Measurements from ENCODE around the gene TGM2. TPM values are rescaled to one million over a fixed set of nuclear protein-coding genes. Genes with fewer than 3 reads are reported as not detected.

Gene TGM2
- total RNA-seq, 1 donor from 2014 or later = 5.5 TPM

DNA sequence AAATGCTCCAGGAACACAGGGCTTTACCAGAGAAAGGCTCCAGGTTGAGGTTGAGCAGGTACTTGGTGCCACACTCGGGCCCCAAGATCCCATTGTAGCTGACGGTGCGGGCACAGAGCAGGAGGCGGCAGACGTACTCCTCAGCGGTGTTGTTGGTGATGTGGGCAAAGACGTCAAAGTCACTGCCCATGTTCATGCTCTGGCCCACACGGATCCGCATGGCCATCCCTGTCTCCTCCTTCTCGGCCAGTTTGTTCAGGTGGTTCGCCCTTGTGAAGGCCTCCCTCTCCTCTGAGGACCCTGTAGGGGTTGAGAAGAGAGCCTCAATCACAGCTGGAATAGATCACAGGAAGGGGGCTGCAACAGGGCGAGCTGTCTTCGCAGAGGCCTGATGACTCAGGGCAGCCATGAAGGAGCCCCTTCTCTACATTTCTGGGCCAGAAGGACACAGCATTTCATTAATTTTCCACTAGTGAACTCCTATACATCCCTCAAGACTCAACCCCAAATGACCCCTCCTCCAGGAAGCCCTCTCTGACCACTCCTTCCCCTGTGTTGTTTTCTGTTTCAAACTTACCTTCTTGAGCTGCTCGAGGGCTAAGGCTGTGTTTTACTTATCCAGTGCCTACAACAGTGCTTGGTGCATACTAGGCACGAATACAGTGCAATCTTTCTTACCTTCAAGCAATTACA, 26.8 kb downstream of the TGM2 start:
- FAIRE-seq (no peak), DNase-seq (ENCODE audit: low read depth) (no peak)
- Histone ChIP-seq H3K27me3 (ENCODE audit: control insufficient read depth, insufficient read depth, low read length) (no peaks in the 10 kb centered on the region), H3K36me3 (ENCODE audit: control insufficient read depth, insufficient read depth, low read length) (no peaks in the 10 kb centered on the region), H3K4me3 (ENCODE audit: low read depth, low read length) (no peak overlapping the region)
- TF ChIP-seq, protein P1, sequence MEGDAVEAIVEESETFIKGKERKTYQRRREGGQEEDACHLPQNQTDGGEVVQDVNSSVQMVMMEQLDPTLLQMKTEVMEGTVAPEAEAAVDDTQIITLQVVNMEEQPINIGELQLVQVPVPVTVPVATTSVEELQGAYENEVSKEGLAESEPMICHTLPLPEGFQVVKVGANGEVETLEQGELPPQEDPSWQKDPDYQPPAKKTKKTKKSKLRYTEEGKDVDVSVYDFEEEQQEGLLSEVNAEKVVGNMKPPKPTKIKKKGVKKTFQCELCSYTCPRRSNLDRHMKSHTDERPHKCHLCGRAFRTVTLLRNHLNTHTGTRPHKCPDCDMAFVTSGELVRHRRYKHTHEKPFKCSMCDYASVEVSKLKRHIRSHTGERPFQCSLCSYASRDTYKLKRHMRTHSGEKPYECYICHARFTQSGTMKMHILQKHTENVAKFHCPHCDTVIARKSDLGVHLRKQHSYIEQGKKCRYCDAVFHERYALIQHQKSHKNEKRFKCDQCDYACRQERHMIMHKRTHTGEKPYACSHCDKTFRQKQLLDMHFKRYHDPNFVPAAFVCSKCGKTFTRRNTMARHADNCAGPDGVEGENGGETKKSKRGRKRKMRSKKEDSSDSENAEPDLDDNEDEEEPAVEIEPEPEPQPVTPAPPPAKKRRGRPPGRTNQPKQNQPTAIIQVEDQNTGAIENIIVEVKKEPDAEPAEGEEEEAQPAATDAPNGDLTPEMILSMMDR (IDR thresholded peaks at IDR 0.05; ENCODE audit: insufficient read depth, low read length, severe bottlenecking) = no peak

GRCh38 chr20:38137441-38138037, 27.5 kb downstream of the TGM2 start:
- Histone ChIP-seq H3K4me3 (ENCODE audit: low read depth, low read length) (no peak overlapping the region), H3K36me3 (ENCODE audit: control insufficient read depth, insufficient read depth, low read length) (no peaks in the 10 kb centered on the region), H3K27me3 (ENCODE audit: control insufficient read depth, insufficient read depth, low read length) (no peaks in the 10 kb centered on the region)
- DNase-seq (ENCODE audit: low read depth) (no peak), FAIRE-seq (no peak)
- TF ChIP-seq, protein P1 (IDR thresholded peaks at IDR 0.05; ENCODE audit: insufficient read depth, low read length, severe bottlenecking) = no peak

- Histone ChIP-seq H3K4me3 (ENCODE audit: low read depth, low read length) (no peak overlapping the region), H3K27me3 (ENCODE audit: control insufficient read depth, insufficient read depth, low read length) (no peaks in the 10 kb centered on the region), H3K36me3 (ENCODE audit: control insufficient read depth, insufficient read depth, low read length) (no peaks in the 10 kb centered on the region)
- FAIRE-seq = no peak
- no peak for DNase-seq (ENCODE audit: low read depth)
- TF ChIP-seq, protein P1 (IDR thresholded peaks at IDR 0.05; ENCODE audit: insufficient read depth, low read length, severe bottlenecking) = no peak
These were observed 28.4 kb downstream of the TGM2 start for GRCh38 chr20:38136421-38137245.

DNA sequence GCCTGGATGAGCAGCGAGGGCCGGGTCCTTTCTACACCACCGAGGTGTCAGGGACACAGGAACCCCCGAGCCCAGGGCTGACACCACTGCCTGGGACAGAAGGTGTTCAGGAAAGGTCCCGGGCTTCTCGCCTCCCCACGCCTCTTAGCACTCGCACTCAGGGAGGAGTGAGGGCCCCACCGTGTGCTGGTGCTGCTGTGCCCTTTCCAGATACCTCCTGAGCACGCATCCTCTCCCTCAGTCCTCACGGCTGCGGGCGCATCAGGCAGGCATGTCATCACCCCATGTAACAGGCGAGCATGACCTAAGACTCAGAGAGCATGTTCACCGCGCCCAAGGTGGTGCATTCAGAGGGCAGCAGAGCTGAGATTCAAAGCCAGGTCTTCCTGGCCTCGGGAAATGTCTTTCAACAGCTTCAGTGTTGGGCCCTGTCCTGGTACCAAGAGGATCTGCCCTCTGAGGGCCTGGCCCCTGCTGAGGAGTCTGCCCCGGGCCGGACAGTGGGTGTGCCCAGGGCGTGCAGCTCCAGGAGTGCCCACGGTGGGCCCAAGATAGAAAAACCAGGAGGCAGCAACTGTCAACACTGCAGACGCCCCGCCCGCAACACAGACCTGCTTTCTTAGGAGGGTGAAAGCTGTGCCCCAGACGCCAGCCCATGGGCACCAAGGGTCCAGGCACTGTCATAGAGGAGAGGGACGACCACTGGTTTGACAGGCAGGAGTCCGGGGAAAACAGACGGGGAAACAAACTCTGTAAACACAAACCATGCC, 29.2 kb downstream of the TGM2 start:
- no peak for FAIRE-seq
- TF ChIP-seq, protein P1 (IDR thresholded peaks at IDR 0.05; ENCODE audit: insufficient read depth, low read length, severe bottlenecking) = no peak
- no peaks in the 10 kb centered on the region for H3K27me3 ChIP-seq (ENCODE audit: control insufficient read depth, insufficient read depth, low read length)
- no peak overlapping the region for H3K4me3 ChIP-seq (ENCODE audit: low read depth, low read length)
- no peak for DNase-seq (ENCODE audit: low read depth)
- H3K36me3 ChIP-seq (ENCODE audit: control insufficient read depth, insufficient read depth, low read length) = no peaks in the 10 kb centered on the region

DNA sequence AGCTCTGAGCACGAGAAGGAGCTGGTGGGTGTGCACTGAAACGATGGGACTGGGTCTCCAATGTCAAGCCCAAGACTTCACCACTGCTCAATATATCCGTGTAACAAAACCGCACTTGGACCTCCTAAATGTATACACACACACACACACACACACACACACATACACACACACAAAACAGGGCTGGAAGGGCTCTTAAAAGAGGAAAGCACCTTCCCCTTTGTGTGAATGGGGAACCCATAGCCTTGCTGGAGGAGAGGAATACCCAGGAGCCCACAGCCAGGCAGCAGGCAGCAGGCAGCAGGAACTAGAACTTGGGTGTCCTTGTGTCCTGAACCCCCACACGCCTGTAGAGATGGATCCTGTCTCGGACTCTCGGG, 29.8 kb downstream of the TGM2 start:
- H3K36me3 ChIP-seq (ENCODE audit: control insufficient read depth, insufficient read depth, low read length) = no peaks in the 10 kb centered on the region
- H3K27me3 ChIP-seq (ENCODE audit: control insufficient read depth, insufficient read depth, low read length) = no peaks in the 10 kb centered on the region
- TF ChIP-seq, protein P1 (IDR thresholded peaks at IDR 0.05; ENCODE audit: insufficient read depth, low read length, severe bottlenecking) = no peak
- DNase-seq (ENCODE audit: low read depth) = no peak
- FAIRE-seq = no peak
- H3K4me3 ChIP-seq (ENCODE audit: low read depth, low read length) = no peak overlapping the region

Data from bronchial epithelial cell (primary cell).